HepG2 (cell line): ENCODE data around the gene CYB5R3. TPM values are rescaled to one million over a fixed set of nuclear protein-coding genes. Genes with fewer than 3 reads are reported as not detected.

Experiments used
- AGO2 ChIP-seq: fragments of 200-400 bp; formaldehyde crosslinking; optimal IDR thresholded peaks from 2 replicates; pipeline ENCODE3; 2017; ENCODE audit warnings: mild to moderate bottlenecking, low read depth, low read length, moderate library complexity
- AKAP8 ChIP-seq: sonication (generic); formaldehyde crosslinking; IDR thresholded peaks from 2 replicates; pipeline ENCODE4 v1.5.1; 2020; ENCODE audit warnings: mild to moderate bottlenecking, missing genetic modification reagents
- KIAA2018 ChIP-seq: sonication (generic); formaldehyde crosslinking; IDR thresholded peaks from 2 replicates; pipeline ENCODE4 v1.5.0; 2020; ENCODE audit warnings: mild to moderate bottlenecking, missing genetic modification reagents, borderline replicate concordance
- polyA plus RNA-seq, 8 experiments: library from polyadenylated mRNA; depleted of rRNA in 3 of 8; stranded (reverse) in 7 of 8; unstranded in 1 of 8; fragments of >200 nt; fragmentation: Illumina TruSeq in 4 of 8; extraction: Trizol in 4 of 8; gene quantifications; 2 replicates each; pipeline versions ENCODE4 v1.2.1 to v1.2.3, GENCODE V29; 2011 to 2016; ENCODE audit warnings: low read depth in 4 of 8, missing spikeins in 1 of 8, mixed read lengths in 1 of 8; ENCODE audit not compliant: insufficient read depth in 1 of 8
- total RNA-seq, 5 experiments: library from RNA; depleted of rRNA; stranded (reverse); fragments of >200 nt; fragmentation: Illumina TruSeq; extraction: Trizol; gene quantifications; 2 replicates each; pipeline ENCODE4 v1.2.3, GENCODE V29; 2016; ENCODE audit warnings: low read depth in 1 of 5

CYB5R3 gene
- total and polyA plus RNA-seq, 2 of the 13 experiments (the other 11 are each of a cell fraction or from before 2014, with no cell fraction given) = 32.4 to 305 TPM

- TF ChIP-seq KIAA2018 (no peak), AKAP8 (CRISPR knock-in tag) (peak; percentile 21; the same call in 1 of the 2 replicates), AGO2 (peak; percentile 91)
Observed at GRCh38 chr22:42619261-42620063, 29.7 kb downstream of the CYB5R3 start (continued).
